H7 (cell line): ENCODE measurements around the gene LMAN2. TPM values are rescaled to one million over a fixed set of nuclear protein-coding genes. Genes with fewer than 3 reads are reported as not detected.

Experiments used
- DNase-seq: peaks from one replicate; pipeline ENCODE4 v3.0.0; 2012
- H3K27me3 ChIP-seq: 2 replicates; pipeline ENCODE4 v1.6.0; 2011; ENCODE audit warnings: mild to moderate bottlenecking, low read length; ENCODE audit not compliant: control insufficient read depth, insufficient read depth
- H3K36me3 ChIP-seq: replicated peaks from 2 replicates; pipeline ENCODE4 v1.5.1; 2011; ENCODE audit warnings: low read length; ENCODE audit not compliant: control insufficient read depth, insufficient read depth
- H3K4me3 ChIP-seq: 2 replicates; pipeline ENCODE4 v1.5.1; 2011; ENCODE audit warnings: low read depth, mild to moderate bottlenecking, control low read depth, low read length, moderate library complexity; ENCODE audit not compliant: insufficient read depth
- total RNA-seq: library from RNA; depleted of rRNA; stranded (reverse); fragments of >200 nt; shearing (Covaris generic); gene quantifications from 2 replicates; pipeline ENCODE4 v1.2.3, GENCODE V29; 2014; rRNA removed

LMAN2 gene
- total RNA-seq, 1 experiment from 2014 or later = 221 TPM

GRCh38 chr5:177296581-177296980 is 54.9 kb downstream of the LMAN2 start:
- H3K27me3 ChIP-seq = no peaks in the 10 kb centered on the region
- peaks cover 44% of the 10 kb centered on the region for H3K36me3 ChIP-seq
- DNase-seq = no peak
- H3K4me3 ChIP-seq = no peak overlapping the region

- no peak overlapping the region for H3K4me3 ChIP-seq
- peaks cover 48% of the 10 kb centered on the region for H3K36me3 ChIP-seq
- no peak for DNase-seq
- H3K27me3 ChIP-seq = no peaks in the 10 kb centered on the region
These were observed 55.5 kb downstream of the LMAN2 start for GRCh38 chr5:177295924-177296323.

- no peak for DNase-seq
- peaks cover 50% of the 10 kb centered on the region for H3K36me3 ChIP-seq
- H3K4me3 ChIP-seq = no peak overlapping the region
- no peaks in the 10 kb centered on the region for H3K27me3 ChIP-seq
These were observed 56.8 kb downstream of the LMAN2 start for GRCh38 chr5:177294632-177295031.

- Histone ChIP-seq H3K36me3 (peaks cover 50% of the 10 kb centered on the region), H3K27me3 (no peaks in the 10 kb centered on the region), H3K4me3 (no peak overlapping the region)
- DNase-seq = no peak
These were observed 57.5 kb downstream of the LMAN2 start for GRCh38 chr5:177293819-177294581.

GRCh38 chr5:177291735-177292134 is 59.7 kb downstream of the LMAN2 start:
- peaks cover 53% of the 10 kb centered on the region for H3K36me3 ChIP-seq
- H3K4me3 ChIP-seq = no peak overlapping the region

GRCh38 chr5:177290816-177291596 is 60.5 kb downstream of the LMAN2 start:
- no peak overlapping the region for H3K4me3 ChIP-seq
- DNase-seq = no peak
- peaks cover 52% of the 10 kb centered on the region for H3K36me3 ChIP-seq
- H3K27me3 ChIP-seq = no peaks in the 10 kb centered on the region

More at GRCh38 chr5:177291735-177292134, 59.7 kb downstream of the LMAN2 start:
- H3K27me3 ChIP-seq = no peaks in the 10 kb centered on the region
- no peak for DNase-seq

GRCh38 chr5:177288191-177288590 is 63.3 kb downstream of the LMAN2 start:
- Histone ChIP-seq H3K36me3 (peaks cover 41% of the 10 kb centered on the region), H3K27me3 (no peaks in the 10 kb centered on the region), H3K4me3 (no peak overlapping the region)
- no peak for DNase-seq

Other genes starting within 250 kb of the LMAN2 start
- 43.4 and 51.2 TPM in 2 replicates for gene NSD1, start 217.9 kb downstream of the LMAN2 start, total RNA-seq
- gene RAB24, start 47.9 kb downstream of the LMAN2 start, total RNA-seq = 25.4 and 35.7 TPM in 2 replicates
- 360 and 469 TPM in 2 replicates for gene PRELID1, start 47.9 kb downstream of the LMAN2 start, total RNA-seq
- gene MXD3, start 39.8 kb downstream of the LMAN2 start, total RNA-seq = 26.4 and 27.2 TPM in 2 replicates
- 31.0 and 32.4 TPM in 2 replicates for gene RGS14, start 6.3 kb upstream of the LMAN2 start, total RNA-seq
- not detected in 2 replicates for gene SLC34A1, start 32.8 kb upstream of the LMAN2 start, total RNA-seq
- gene PFN3, start 49.0 kb upstream of the LMAN2 start, total RNA-seq = not detected in 2 replicates
- 3.2 and 3.7 TPM in 2 replicates for gene F12, start 57.9 kb upstream of the LMAN2 start, total RNA-seq
- gene GRK6, start 75.0 kb upstream of the LMAN2 start, total RNA-seq = 62.4 and 66.8 TPM in 2 replicates
- 11.4 and 12.1 TPM in 2 replicates for gene PRR7, start 95.1 kb upstream of the LMAN2 start, total RNA-seq
- 165 and 216 TPM in 2 replicates for gene DBN1, start 122.0 kb upstream of the LMAN2 start, total RNA-seq
- 71.9 and 97.3 TPM in 2 replicates for gene PDLIM7, start 145.9 kb upstream of the LMAN2 start, total RNA-seq
- 0.76 and 3.2 TPM in 2 replicates for gene DOK3, start 158.2 kb upstream of the LMAN2 start, total RNA-seq
- gene DDX41, start 165.3 kb upstream of the LMAN2 start, total RNA-seq = 96.5 and 106 TPM in 2 replicates
- gene FAM193B, start 202.9 kb upstream of the LMAN2 start, total RNA-seq = 70.2 and 80.0 TPM in 2 replicates
- 52.3 and 59.4 TPM in 2 replicates for gene TMED9, start 240.5 kb upstream of the LMAN2 start, total RNA-seq
- 29.7 and 37.3 TPM in 2 replicates for gene B4GALT7, start 248.5 kb upstream of the LMAN2 start, total RNA-seq